SH-SY5Y (cell line): ENCODE data around the gene FBXL16.

Experiments
- GATA2 ChIP-seq: IDR thresholded peaks from 2 replicates; pipeline ENCODE4 v1.6.1; 2011; ENCODE audit warnings: mild to moderate bottlenecking, low read depth, low read length
- GATA3 ChIP-seq: IDR thresholded peaks from 2 replicates; pipeline ENCODE4 v1.6.1; 2011; ENCODE audit warnings: low read depth, mild to moderate bottlenecking, low read length, moderate library complexity

DNA sequence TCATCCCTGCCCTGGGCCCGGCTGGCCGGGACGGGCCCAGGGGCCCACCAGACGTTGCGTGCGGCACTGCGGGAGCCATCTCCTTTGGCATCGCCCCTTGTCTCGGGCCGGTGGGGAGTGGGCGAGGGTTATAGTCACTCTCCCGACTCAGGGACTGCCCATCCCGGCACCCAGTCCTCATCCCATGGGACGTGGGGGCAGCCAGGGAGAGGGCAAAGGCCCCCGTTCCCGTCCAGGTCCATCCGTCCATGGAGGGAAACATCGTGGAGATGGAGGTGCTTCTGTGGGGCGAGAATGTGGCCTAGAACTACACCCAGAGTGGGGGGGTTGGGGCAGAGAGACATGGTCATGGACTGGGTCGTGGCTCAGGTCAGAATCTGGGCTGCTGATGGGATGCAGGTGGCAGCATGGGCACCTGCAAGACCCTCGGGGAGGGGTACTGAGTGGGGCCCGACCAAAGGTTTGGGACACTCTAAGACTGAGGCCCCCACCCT, 58.9 kb downstream of the FBXL16 start:
- TF ChIP-seq GATA2 (no peak), GATA3 (no peak)
